Limb (tissue), 2 donors: ENCODE data around the gene PFDN6.

Source experiments
- DNase-seq, 2 donors: peaks; one replicate each; pipeline ENCODE4 v3.0.0-alpha.2; 2016; ENCODE audit errors: extremely low spot score in 2 of 2

The PFDN6 gene

GRCh38 chr6:33295621-33296369 lies 6.4 kb downstream of the PFDN6 start:
- no peak for DNase-seq

GRCh38 chr6:33296797-33297405 lies 7.5 kb downstream of the PFDN6 start:
- DNase-seq = no peak

- peak in 1 of 2 donors; percentile 71 for DNase-seq
Observed at GRCh38 chr6:33297406-33297955, 8.1 kb downstream of the PFDN6 start.

- peak; percentile 67 to 83 for DNase-seq
Observed at GRCh38 chr6:33297956-33298772, 8.8 kb downstream of the PFDN6 start.

- peak; percentile 66 to 85 for DNase-seq
Observed at GRCh38 chr6:33298773-33299236, 9.4 kb downstream of the PFDN6 start, which contains the start of gene RGL2. Gene RGL2, minus strand, starts transcription at chr6:33298942. Its CDS starts 332 bp downstream, at chr6:33298610.

- peak; percentile 92 to 95 for DNase-seq
Observed at GRCh38 chr6:33299237-33299944, 10.0 kb downstream of the PFDN6 start.

GRCh38 chr6:33301877-33302276 lies 12.5 kb downstream of the PFDN6 start:
- no peak for DNase-seq

GRCh38 chr6:33304216-33304615 lies 14.8 kb downstream of the PFDN6 start:
- DNase-seq = no peak

- peak in 1 of 2 donors; percentile 20 for DNase-seq
Observed at GRCh38 chr6:33305052-33305451, 15.7 kb downstream of the PFDN6 start.

- DNase-seq = no peak
Observed at GRCh38 chr6:33306356-33306755, 17.0 kb downstream of the PFDN6 start.

GRCh38 chr6:33312361-33313104 lies 23.1 kb downstream of the PFDN6 start:
- DNase-seq = peak in 1 of 2 donors; percentile 70

GRCh38 chr6:33313105-33313708 lies 23.8 kb downstream of the PFDN6 start:
- peak in 1 of 2 donors; percentile 66 for DNase-seq

- peak in 1 of 2 donors; percentile 73 for DNase-seq
Observed at GRCh38 chr6:33313709-33314514, 24.5 kb downstream of the PFDN6 start, which contains the start of gene TAPBP. Gene TAPBP, minus strand, starts transcription at chr6:33314078. Its CDS starts 37 bp downstream, at chr6:33314041.

- DNase-seq = peak; percentile 52 to 67
Observed at GRCh38 chr6:33314515-33314942, 25.1 kb downstream of the PFDN6 start.

- DNase-seq = peak in 1 of 2 donors; percentile 55
Observed at GRCh38 chr6:33314943-33315792, 25.8 kb downstream of the PFDN6 start.

- peak in 1 of 2 donors; percentile 25 for DNase-seq
Observed at GRCh38 chr6:33315793-33316602, 26.6 kb downstream of the PFDN6 start.
